Measurements from ENCODE around the gene TRIM21.
"Not testable (repeated sequence)": the region's sequence is repeated elsewhere in the genome, so short reads cannot be mapped to it uniquely, and the experiment has no call there.

Gene TRIM21

DNA sequence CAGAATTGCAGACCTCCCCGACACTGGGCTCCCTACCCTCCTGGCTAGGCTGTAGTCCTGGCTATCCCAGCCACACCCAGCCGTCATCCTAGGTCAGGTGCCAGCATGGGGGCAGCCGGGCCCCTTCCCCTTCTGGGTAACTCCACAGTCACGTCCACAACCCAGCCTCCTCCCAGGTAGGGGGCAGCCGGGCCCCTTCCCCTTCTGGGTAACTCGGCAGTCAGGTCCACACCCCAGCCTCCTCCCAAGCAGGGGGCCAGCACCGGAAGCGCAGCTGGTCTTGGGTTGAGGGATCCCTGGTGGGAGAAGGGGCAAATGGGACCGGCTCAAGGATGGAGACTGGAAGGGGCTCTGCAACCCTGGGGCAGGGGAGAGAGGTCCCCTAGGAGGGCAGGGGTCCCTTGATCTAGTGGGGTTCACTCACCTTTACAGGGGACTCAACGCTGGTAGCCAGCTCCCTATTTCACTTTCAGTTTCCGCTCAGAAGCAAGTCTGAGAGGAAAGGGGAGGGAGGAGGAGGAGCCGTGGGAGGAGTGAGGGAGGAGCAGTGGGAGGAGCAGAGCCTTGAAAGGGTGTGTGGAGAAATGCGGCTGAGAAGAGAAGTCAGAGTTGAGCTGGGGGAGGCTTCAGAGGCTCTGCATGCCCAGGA lies at the start of gene TRIM21:
TSS of gene TRIM21 (minus strand) at position 494 of the 649 bp plus-strand sequence. CDS start 3,293 bp downstream, outside the sequence.
- peak; percentile 53 to 84 (median 67) for DNase-seq (ENCODE audit: low read depth in 3 of 3, low spot score in 1 of 3)

DNA sequence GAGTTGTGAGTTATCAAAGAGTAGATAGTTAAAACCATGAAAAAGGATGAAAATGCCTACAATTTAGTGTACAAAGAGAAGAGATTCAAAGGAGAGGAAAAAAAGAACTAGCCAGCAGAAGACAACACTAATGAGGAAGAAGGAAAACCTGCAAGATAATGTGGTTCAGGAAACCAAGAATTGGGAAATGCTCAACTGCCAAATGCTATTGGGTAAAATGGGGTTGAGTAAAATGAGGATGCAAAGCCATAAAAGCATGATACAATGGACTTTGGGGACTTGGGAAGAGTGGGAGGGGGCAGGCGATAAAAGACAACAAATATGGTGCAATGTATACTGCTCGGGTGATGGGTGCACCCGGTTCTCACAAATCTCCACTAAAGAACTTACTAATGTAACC lies 48.0 kb upstream of the TRIM21 start:
- DNase-seq (ENCODE audit: low read depth in 3 of 3, low spot score in 1 of 3) = no peak

DNA sequence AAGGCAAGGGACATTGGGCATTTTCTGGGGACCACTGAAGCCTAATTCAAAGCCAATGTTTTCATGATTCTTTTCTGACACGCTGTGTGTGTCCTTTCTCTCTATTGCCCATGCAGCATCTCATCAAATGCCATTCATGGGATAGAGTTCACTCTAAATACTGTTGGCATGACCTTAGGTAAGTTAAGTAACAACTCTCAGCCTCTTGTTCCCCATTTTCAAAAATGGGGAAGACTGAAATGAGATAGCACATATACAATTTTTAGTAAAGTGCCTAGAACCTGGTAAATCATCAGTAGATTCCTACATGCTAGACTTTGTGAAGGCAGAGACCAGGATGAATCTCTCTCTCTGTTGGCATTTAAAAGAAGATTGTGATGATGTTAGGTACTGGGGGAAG lies 42.9 kb upstream of the TRIM21 start:
- no peak for DNase-seq (ENCODE audit: low read depth in 3 of 3, low spot score in 1 of 3)

DNA sequence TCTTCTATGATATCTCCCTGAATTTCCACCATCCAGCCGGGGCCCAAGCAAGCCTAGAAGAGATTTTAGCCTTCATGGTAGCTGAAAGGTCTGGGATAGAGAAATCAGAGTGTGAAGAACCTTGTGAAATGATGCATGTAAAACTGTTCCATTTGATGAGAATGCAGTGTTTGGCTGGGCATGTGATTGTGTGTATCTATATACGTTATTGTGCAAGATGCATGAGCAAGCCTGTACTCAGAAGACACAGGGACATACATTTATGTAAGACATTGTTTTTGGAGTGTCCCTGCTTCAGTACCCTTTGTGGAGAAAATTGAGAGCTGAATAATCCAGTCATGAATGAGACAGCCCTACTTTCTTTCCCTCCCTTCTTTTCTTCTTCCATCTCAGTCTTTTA lies 40.4 kb upstream of the TRIM21 start:
- DNase-seq (ENCODE audit: low read depth in 3 of 3, low spot score in 1 of 3) = no peak

DNA sequence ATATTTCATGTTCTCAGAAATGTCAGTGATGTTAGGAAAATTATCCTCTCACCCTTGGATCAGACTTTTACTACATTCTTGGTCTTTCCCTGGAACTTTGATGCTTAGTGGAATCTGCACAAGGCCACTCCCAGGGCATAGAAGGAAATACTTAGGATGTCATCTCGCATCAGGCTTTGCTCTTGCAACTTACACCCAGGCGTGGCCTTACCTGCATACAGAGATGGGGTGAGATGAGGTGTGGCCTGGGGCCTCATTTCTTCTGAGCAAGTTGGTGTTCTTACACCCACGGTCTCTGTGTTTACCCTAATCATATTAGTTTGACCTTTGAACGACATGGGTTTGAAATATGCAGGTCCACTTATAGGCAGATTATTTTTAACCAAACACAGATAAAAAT lies 36.5 kb upstream of the TRIM21 start:
- DNase-seq (ENCODE audit: low read depth in 3 of 3, low spot score in 1 of 3) = no peak

DNA sequence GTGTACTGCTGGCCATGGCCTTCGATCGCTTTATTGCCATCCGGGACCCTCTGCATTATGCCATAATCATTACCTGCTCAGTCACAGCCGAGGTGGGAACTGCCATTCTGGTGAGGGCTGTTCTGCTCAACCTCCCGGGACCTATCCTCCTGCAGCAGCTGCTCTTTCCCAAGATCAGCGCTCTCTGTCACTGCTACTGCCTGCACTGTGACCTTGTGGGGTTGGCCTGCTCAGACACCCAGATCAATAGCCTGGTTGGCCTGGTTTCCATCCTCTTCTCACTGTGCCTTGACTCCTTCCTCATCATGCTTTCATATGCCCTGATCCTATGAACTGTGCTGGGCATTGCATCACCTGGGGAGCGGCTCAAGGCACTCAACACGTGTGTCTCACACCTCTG lies 24.9 kb upstream of the TRIM21 start:
- DNase-seq (ENCODE audit: low read depth in 3 of 3, low spot score in 1 of 3) = no peak

DNA sequence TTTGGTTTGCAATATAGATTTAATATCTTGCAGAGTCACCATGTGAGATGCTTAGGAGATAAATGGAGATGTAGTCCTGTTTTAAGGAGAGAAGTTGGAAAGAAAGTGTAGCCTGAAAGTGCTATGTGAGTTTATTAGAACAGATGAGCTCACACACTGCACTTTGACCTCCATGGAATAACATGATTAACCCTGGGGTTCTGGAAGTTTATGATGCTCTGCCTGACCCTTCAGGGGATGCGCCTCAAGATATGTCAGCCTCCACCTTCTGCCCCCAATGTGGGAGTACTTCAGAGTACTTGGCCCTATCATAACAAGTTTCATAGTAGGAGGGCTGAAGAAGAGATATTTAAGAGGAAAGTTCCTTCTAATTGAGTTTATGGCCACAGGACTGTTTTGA lies 23.3 kb upstream of the TRIM21 start:
- no peak for DNase-seq (ENCODE audit: low read depth in 3 of 3, low spot score in 1 of 3)

DNA sequence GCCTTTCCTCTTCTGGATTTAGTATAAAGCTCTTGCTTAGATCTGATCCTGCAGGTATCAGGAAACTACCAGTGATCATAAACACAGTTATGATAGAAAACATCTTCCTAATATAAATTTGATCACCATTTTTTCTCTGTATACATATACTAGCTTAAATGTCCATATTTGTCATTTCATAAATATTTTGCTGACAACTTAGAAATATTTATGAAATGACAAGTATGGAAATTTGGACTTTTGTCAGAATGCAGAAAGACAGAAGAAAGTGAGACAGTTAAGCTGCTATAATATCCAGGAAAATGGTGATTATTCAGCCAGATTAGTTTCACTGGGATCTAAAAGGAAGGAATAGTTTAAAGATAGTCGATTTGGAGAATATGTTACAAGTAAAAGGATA lies 22.8 kb upstream of the TRIM21 start:
- DNase-seq (ENCODE audit: low read depth in 3 of 3, low spot score in 1 of 3) = no peak

DNA sequence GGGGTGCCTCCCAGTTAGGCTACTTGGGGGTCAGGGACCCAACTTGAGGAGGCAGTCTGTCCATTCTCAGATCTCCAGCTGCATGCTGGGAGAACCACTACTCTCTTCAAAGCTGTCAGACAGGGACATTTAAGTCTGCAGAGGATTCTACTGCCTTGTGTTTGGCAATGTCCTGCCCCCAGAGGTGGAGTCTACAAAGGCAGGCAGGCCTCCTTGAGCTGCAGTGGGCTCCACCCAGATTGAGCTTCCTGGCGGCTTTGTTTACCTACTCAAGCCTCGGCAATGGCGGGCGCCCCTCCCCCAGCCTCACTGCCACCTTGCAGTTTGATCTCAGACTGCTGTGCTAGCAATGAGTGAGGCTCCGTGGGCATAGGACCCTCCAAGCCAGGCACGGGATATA lies 12.7 kb upstream of the TRIM21 start:
- not testable (repeated sequence) for DNase-seq (ENCODE audit: low read depth in 3 of 3, low spot score in 1 of 3)

DNA sequence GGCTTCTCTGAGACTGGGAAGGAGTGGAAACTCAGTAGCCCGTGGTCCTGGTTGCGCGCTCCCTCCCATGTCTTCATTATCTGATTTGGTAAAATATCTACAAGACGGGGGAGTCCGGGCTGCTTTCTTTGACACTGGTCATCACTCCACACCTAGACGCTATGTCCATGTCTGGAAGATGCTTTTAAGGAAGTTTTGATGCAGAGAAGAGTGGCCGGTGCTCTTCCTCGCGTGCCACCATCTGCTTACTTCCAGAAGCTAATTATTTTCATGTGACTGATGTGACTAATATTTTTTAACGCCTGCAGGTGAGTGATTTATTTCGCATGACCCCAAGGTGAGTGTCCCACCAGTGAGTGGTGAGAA lies 339 bp upstream of the TRIM21 start:
- no peak for DNase-seq (ENCODE audit: low read depth in 3 of 3, low spot score in 1 of 3)

DNA sequence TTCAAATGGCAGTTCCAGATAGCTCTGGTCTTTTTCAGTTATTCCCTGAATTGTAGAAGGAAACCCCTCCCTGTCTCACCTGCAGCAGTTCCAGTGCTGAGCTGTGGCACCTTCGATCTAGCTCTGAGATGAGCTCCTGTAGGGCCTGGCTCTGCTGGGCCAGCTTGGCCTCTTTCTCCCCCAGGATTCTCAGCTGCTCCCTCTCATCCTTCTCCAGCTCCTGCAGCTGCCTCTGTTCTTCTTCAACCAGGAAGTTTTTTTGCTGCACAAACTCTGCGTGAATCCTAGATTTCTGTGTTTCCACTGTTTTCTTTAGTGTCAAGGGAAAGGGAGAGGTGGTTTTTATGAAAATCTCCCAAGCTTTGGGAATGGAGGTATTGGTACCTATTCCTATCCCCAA lies 5.3 kb downstream of the TRIM21 start:
- DNase-seq (ENCODE audit: low read depth in 3 of 3, low spot score in 1 of 3) = no peak

DNA sequence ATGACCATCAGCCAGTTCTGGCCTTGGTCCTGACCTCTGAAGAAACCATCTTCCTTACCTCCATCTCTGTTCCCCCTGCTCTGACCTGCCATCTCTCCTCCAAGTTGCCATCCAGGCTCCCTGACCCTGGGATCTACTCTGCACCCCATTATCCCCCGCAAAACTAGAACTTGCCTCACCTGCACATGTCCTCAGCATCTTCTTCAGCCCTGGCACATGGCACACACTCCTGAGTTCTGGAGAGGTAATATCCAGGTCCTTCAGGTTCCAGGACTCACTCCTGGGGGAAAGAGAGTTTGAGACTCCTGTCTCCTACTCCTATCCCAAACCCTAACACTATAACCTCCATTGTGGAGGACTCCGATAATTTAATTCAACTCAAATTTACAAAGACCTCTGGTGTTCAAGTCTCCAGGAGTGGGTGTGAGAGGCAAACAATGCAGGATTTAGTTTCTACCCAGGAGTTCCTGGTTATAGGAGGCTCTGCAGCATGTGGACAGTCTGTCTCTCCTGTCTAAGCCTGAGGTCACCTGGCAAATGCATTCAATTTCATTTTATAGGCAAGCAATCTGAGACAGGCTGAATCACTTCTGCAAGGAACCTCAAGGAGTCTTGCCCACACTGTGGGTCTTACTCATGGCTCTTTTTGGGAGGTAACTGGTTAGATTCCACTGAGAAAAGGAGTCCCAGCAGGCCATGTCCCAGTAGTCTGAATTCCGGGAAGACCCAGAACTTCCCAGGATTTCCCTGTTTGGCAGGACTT lies 7.3 kb downstream of the TRIM21 start:
- no peak for DNase-seq (ENCODE audit: low read depth in 3 of 3, low spot score in 1 of 3)

DNA sequence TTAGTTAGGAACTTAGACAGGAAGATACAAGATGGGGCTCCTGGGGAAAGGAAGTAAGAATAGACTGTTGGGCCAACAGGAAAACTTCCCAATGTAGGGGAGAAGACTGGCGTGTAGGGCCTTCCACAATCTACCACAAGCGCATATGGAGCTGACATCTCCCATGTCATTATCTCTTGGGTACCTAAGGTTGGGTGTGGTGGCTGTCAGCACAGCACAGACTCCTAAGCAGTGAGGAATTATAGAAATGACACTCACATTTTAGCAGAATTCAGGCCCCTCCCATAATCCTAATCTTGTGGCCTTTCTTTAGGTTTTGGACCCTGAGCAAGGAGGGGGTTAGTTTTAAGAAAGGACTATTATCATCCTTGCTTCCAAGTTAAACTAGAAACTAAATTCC lies 11.6 kb downstream of the TRIM21 start:
- no peak for DNase-seq (ENCODE audit: low read depth in 3 of 3, low spot score in 1 of 3)

DNA sequence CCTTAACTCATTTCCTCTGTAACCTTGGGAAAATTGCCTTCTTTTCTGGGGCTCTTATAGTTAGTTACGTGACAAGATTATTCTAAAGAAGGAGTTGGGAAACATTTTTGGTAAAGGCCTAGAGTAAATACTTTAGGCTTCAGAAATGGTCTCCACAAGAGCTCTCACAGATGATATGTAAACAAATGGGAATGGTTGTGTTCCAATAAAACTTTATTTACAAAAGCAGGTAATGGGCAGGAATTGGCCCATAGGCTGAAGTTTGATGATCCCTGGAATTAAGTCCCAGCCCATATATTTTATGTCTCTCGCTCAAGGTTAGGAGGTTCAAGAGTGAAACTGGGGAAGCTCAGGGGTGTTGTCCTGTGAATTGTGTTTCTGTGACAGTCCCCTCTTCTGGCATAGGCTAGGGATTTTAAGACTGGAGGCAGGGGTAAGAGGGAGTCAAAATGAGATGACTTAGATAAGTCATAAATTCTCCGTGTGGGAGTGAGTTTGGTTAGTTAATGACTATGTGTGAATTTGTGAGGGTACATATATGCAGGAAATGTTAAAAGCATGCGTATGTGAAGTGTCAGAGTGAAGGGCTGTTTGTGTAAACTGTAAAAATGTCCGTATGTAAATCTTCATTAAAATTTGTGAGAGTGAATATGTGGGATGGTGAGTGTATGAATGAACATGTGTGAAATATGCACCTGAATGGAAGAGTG lies 17.9 kb downstream of the TRIM21 start:
- DNase-seq (ENCODE audit: low read depth in 3 of 3, low spot score in 1 of 3) = no peak

DNA sequence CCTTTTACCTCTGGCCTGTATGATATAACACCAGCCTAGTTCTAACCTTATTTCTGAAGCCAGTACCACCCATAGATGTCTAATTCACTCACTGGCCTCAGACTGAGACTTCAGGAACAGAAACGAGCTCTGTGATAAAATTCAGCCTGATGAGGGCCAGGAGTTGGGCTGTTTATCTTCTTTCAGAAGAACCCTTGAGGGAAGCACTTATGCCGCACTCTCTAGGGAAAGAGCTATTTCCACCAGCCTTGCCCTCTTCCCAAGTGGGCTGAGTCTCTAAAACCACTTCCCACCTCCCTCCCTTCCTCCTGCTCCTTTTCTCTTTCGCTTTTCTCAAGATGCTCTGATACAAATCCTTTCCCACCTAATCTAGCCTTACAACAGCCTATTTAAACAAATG lies 23.3 kb downstream of the TRIM21 start:
- DNase-seq (ENCODE audit: low read depth in 3 of 3, low spot score in 1 of 3) = no peak

DNA sequence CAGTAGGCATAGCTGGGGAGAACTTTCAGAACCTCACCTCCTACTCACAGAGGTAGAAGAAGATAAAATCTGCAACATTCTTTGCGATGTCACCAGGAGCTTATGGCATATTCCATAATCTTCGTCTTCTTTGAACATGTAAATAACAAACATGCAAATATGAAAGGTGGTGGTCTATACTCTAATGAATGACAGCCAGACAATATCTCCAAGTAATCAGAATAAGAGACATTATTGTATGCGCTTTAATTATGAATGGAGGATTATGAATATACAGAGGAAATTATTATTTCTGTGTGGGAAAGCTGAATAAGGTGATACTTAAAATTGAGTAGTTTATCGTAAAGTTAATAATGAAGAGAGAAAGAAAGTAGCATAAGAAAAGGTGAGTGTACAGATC lies 25.2 kb downstream of the TRIM21 start, which contains the start of gene OR52B4:
TSS of gene OR52B4 (minus strand) at position 101 of the 400 bp plus-strand sequence. CDS start at position 10, 91 bp downstream.
- no peak for DNase-seq (ENCODE audit: low read depth in 3 of 3, low spot score in 1 of 3)

DNA sequence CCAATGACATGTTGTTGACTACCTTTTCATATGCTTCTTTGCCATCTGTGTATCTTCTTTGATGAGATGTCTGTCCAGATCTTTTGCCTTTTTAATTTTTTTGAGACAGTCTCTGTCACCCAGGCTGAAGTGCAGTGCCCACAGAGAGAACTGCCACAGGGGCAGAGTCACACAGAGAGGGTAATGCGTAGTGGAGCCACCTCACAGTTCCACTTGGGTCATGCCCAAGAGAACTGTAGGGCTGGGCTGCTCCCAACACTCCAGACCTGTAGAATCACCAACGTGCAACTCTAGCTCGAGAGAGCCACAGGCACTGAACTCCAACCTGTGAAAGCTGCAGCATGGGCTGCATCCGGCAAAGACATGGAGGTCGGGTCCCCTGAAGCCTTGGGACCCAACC lies 45.4 kb downstream of the TRIM21 start:
- DNase-seq (ENCODE audit: low read depth in 3 of 3, low spot score in 1 of 3) = not testable (repeated sequence)

DNA sequence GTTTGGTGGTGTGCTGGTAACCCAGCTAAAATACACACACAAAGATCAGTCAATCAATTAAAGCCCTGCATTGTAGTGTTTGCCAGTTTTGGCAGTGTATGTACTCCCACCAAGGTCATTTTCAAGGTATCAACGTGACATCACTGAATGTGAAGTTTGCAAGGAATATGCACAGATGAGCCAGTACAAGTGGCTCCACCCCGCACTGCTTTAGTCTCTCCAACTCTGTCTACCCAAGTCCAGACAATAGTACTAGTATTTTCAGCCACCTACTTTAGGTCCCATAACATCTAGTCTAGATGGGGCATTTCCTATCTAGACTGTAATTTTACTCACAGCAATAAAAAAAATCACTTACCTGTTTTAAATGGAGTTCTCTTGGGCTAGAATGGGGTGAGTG lies 48.1 kb downstream of the TRIM21 start:
- DNase-seq (ENCODE audit: low read depth in 3 of 3, low spot score in 1 of 3) = not testable (repeated sequence)
